ENCODE data around the gene OR1J4.

The OR1J4 gene

DNA sequence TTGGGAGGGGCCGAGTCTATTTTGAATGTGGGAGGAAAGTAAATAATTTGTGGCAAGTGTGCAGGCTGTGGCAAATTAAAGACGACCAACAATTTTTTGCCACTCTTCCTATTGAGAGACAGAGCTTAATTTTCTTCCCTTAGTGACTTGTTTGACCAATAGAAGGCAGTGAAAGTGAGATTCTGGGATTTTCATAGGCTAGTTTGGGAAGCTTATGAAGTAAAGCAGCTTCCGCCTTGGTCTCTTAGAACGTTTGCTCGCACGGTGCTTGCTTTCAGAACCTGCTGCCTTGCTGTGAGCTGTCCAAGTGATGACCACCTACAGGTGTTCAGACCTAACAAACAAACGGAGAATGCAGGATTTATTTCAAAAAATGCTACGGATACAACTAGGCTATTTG is 27.3 kb downstream of the OR1J4 start:
- H3K4me3 Mint-ChIP-seq, result no peak overlapping the region
- no peaks in the 10 kb centered on the region for H3K4me1 Mint-ChIP-seq
- DNase-seq (ENCODE audit: low spot score in 2 of 2) (no peak), ATAC-seq (no peak)
- H3K36me3 Mint-ChIP-seq, result no peaks in the 10 kb centered on the region
- no peak overlapping the region for H3K27ac Mint-ChIP-seq
- no peaks in the 10 kb centered on the region for H3K9me3 Mint-ChIP-seq

DNA sequence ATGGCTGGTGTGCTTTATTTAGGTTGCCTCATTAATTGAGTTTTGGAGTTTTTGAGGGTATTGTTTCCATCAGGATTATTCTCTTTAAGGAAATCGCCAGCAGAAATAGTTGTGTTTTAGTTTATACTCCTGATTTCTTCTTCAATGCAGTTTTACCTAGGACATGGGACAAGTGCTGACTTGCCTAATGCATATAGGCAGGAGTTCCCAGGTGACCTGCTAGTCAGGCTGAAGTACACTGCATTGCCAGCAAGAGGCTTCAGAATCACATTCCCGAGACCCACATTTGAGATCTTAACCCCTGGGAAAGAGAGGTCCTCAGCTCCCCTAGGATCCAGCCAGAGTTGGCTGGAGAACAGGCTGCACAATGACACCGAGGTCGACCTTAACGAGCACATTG is 32.4 kb downstream of the OR1J4 start:
- Mint-ChIP-seq H3K9me3 (no peaks in the 10 kb centered on the region), H3K27ac (no peak overlapping the region)
- ATAC-seq, result no peak

DNA sequence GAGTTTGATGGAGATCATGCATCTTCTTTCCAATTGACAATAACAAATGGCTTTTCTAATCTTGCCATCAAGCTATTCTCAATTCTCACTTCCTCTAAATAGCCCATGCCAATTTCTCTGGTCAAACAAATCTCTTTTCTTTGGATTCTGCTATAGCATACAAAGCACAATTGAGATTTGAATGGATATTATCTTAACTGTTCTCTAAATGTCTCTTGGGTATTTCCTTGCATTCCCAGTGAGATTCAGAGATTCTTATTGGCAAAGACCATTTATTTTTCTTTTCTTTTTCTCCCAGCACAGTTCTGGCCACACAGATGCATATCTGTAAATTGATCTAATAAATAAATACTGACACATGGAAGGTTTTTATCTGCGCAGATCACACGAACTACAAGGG is 33.9 kb downstream of the OR1J4 start, which contains the start of gene OR1N2:
Gene OR1N2, plus strand, starts transcription at position 301 of the 400 bp plus-strand sequence. CDS start 100 bp downstream, outside the sequence.
- no peaks in the 10 kb centered on the region for H3K9me3 Mint-ChIP-seq
- DNase-seq (ENCODE audit: low spot score in 2 of 2), result no peak
- no peaks in the 10 kb centered on the region for H3K36me3 Mint-ChIP-seq
- H3K4me3 Mint-ChIP-seq, result no peak within 1 kb of the TSS
- H3K27ac Mint-ChIP-seq, result no peak within 1 kb of the TSS
- no peaks in the 10 kb centered on the region for H3K4me1 Mint-ChIP-seq
- no peak for ATAC-seq

More for the DNA sequence above, 32.4 kb downstream of the OR1J4 start:
- Mint-ChIP-seq H3K4me3 (no peak overlapping the region), H3K4me1 (no peaks in the 10 kb centered on the region), H3K36me3 (no peaks in the 10 kb centered on the region)
- no peak for DNase-seq (ENCODE audit: low spot score in 2 of 2)

DNA sequence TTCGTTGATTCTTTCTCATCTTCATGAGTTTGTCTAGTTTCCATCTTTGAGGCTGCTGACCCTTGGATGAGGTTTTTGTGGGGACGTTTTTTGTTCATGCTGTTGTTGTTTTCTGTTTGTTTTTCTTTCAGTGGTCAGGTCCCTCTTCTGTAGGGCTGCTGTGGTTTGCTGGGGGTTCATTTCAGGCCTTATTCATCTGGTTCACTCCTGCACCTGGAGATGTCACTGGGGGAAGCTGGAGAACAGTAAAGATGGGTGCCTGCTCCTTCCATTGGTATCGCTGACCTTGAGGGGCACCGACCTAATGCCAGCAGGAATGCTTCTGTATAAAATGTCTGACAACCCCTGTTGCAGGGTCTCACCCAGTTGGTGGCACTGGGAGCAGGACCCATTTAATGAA is 42.5 kb downstream of the OR1J4 start:
- ATAC-seq (no peak), DNase-seq (ENCODE audit: low spot score in 2 of 2) (no peak)
- no peaks in the 10 kb centered on the region for H3K36me3 Mint-ChIP-seq
- H3K4me1 Mint-ChIP-seq, result no peaks in the 10 kb centered on the region
- H3K9me3 Mint-ChIP-seq, result peaks cover 3% of the 10 kb centered on the region
- no peak overlapping the region for H3K27ac Mint-ChIP-seq
- H3K4me3 Mint-ChIP-seq, result no peak overlapping the region

DNA sequence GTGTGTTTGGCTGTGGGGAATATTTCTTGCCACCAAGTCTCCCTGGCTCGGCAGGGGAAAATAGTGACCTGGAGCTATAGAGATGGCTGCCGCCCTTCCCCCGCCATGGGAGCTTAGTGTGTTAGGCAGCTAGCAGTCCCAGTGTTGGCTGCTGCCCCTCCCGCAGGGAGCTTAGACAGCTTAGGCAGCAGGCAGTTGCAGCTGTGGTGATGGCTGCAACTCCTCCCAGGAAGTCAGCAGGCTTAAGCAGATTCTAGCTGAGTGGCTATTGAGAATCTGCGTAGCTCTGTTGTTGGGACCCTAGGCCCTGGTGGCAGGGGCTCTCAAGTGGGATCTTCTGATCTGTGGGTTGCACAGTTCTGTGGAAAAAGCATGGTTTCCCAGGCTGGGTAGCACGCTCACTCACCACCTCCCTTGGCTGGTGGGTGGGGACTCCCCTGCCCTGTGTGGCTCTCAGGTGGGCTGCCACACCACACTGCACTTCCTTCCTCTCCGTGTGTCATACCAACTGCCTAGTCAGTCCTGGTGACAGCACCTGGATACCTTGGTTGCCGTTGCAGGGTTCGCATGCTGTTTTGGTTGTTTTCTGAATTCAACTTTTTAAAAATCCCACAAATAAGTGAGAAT is 43.3 kb downstream of the OR1J4 start:
- DNase-seq (ENCODE audit: low spot score in 2 of 2), result no peak
- Mint-ChIP-seq H3K36me3 (no peaks in the 10 kb centered on the region), H3K27ac (no peak overlapping the region), H3K4me3 (no peak overlapping the region), H3K9me3 (peaks cover 3% of the 10 kb centered on the region), H3K4me1 (no peaks in the 10 kb centered on the region)
- peak; percentile 64 for ATAC-seq

DNA sequence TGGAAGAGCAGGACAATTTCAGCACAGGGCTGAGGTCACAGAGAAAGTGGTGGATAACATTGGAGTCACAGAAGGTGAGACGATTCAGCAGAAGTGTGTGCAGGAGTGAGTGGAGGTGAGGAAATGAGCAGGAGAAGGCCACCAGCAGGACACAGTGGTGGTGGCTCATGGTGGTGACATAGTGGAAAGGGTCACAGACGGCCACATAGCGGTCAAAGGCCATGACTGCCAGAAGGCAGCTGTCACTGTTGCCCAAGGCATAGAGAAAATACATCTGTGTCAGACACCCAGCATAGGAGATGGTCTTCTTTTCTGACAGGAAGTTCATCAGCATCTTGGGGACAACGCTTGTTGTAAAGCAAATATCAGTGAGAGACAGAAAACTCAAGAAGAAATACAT is 49.0 kb downstream of the OR1J4 start:
- no peaks in the 10 kb centered on the region for H3K36me3 Mint-ChIP-seq
- no peak overlapping the region for H3K27ac Mint-ChIP-seq
- no peaks in the 10 kb centered on the region for H3K9me3 Mint-ChIP-seq
- DNase-seq (ENCODE audit: low spot score in 2 of 2) (no peak), ATAC-seq (no peak)
- H3K4me3 Mint-ChIP-seq, result no peak overlapping the region
- no peaks in the 10 kb centered on the region for H3K4me1 Mint-ChIP-seq

Measured in stimulated activated effector memory CD8-positive, alpha-beta T cell treated with anti-CD3 and anti-CD28 coated beads, Interleukin-12 subunit alpha, Interleukin-12 subunit beta, amount 100 ng/mL, for 72 hours (primary cell).